K562 (cell line): ENCODE data around the gene DDR2.

Experiments used
- EP300 ChIP-seq: IDR thresholded peaks from 2 replicates; pipeline ENCODE4 v1.6.1; 2012; ENCODE audit warnings: low read length, improper control_type of control experiment
- IRF2 ChIP-seq: sonication (generic); formaldehyde crosslinking; IDR thresholded peaks from 2 replicates; pipeline ENCODE4 v1.8.1; 2022; ENCODE audit warnings: mild to moderate bottlenecking, missing genetic modification reagents
- NFYB ChIP-seq: IDR thresholded peaks from 2 replicates; pipeline ENCODE4 v1.6.1; 2011; ENCODE audit warnings: mild to moderate bottlenecking, moderate library complexity; ENCODE audit not compliant: insufficient read length; ENCODE audit errors: extremely low read depth
- POLR2AphosphoS5 ChIP-seq: IDR thresholded peaks from 2 replicates; pipeline ENCODE4 v1.6.1; 2011; ENCODE audit warnings: mild to moderate bottlenecking, low read depth, low read length, moderate library complexity; ENCODE audit not compliant: control insufficient read depth, insufficient read depth
- TCF7 ChIP-seq: sonication (generic); IDR thresholded peaks from 2 replicates; pipeline ENCODE4 v1.6.1; 2016; ENCODE audit warnings: antibody characterized with exemption, borderline replicate concordance
- ZNF407 ChIP-seq: fragments of 450-650 bp; IDR thresholded peaks from 2 replicates; pipeline ENCODE4 v1.6.1; 2016; ENCODE audit warnings: low read depth
- ZNF431 ChIP-seq: sonication (generic); formaldehyde crosslinking; IDR thresholded peaks from 2 replicates; pipeline ENCODE4 v1.8.0; 2022; ENCODE audit warnings: mild to moderate bottlenecking, missing genetic modification reagents

GRCh38 chr1:162662013-162662412, 29.7 kb downstream of the DDR2 start:
- TF ChIP-seq ZNF431 (CRISPR knock-in tag) (no peak), ZNF407 (no peak), TCF7 (no peak), NFYB (no peak), EP300 (no peak), POLR2AphosphoS5 (no peak), IRF2 (CRISPR knock-in tag) (no peak)
